HEK293 (cell line): ENCODE data around the gene PPP4R2.

Experiments
- CTCF ChIA-PET: fragments of 350-600 bp; formaldehyde crosslinking; extraction: SDS; loops from one replicate; lab custom pipeline; 2021; ENCODE audit warnings: antibody characterized with exemption; lab: Yijun Ruan, JAX
- POLR2A ChIA-PET: fragments of 300-600 bp; formaldehyde crosslinking; extraction: SDS; loops from one replicate; lab custom pipeline; 2020; ENCODE audit warnings: antibody characterized with exemption, inconsistent platforms; lab: Yijun Ruan, JAX
- H3K27ac ChIP-seq: fragments of 200-500 bp; sonication (Bioruptor generic); 2 replicates; pipeline ENCODE4 v1.5.1; 2014; ENCODE audit warnings: low read depth, low read length, control low read depth, inconsistent platforms; ENCODE audit errors: extremely low read depth
- H3K36me3 ChIP-seq, 2 experiments: fragments of 200-500 bp in 1 of 2; sonication (Bioruptor generic) in 1 of 2; 1 replicate in 1 of 2; 2 replicates in 1 of 2; pipeline ENCODE4 v1.5.1; 2014 to 2017; ENCODE audit warnings: inconsistent platforms in 2 of 2, low read length in 2 of 2; ENCODE audit not compliant: control insufficient read depth in 2 of 2, insufficient read depth in 1 of 2
- H3K4me1 ChIP-seq: fragments of 200-500 bp; sonication (Bioruptor generic); 2 replicates; pipeline ENCODE4 v1.5.1; 2014; ENCODE audit warnings: mild to moderate bottlenecking, low read length, inconsistent platforms; ENCODE audit not compliant: control insufficient read depth, insufficient read depth
- H3K4me3 ChIP-seq: 2 replicates; pipeline ENCODE4 v1.5.1; 2011; ENCODE audit warnings: low read depth, mild to moderate bottlenecking, control low read depth, low read length, moderate library complexity
- H3K9me3 ChIP-seq: fragments of 200-500 bp; sonication (Bioruptor generic); 2 replicates; pipeline ENCODE4 v1.5.1; 2014; ENCODE audit warnings: low read depth, low read length, inconsistent platforms; ENCODE audit not compliant: control insufficient read depth, insufficient read depth
- HOXD13 ChIP-seq: sonication (generic); formaldehyde crosslinking; IDR thresholded peaks from 2 replicates; pipeline ENCODE4 v1.8.0; 2022; ENCODE audit warnings: missing genetic modification reagents, borderline replicate concordance
- MEIS1 ChIP-seq: sonication (generic); formaldehyde crosslinking; IDR thresholded peaks from 2 replicates; pipeline ENCODE4 v1.8.1; 2022; ENCODE audit warnings: missing genetic modification reagents, mild to moderate bottlenecking, borderline replicate concordance
- YY1 ChIP-seq: fragments of 450-650 bp; formaldehyde crosslinking; IDR thresholded peaks from 2 replicates; pipeline ENCODE4 v1.5.1; 2018; ENCODE audit warnings: missing biosample characterization, missing genetic modification characterization
- ZBTB10 ChIP-seq: fragments of 450-650 bp; formaldehyde crosslinking; IDR thresholded peaks from 2 replicates; pipeline ENCODE4 v1.5.1; 2016; ENCODE audit warnings: missing biosample characterization, missing genetic modification characterization
- ZBTB6 ChIP-seq: fragments of 450-650 bp; formaldehyde crosslinking; IDR thresholded peaks from 2 replicates; pipeline ENCODE4 v1.5.1; 2017; ENCODE audit warnings: missing biosample characterization, missing genetic modification characterization
- ZEB2 ChIP-seq: fragments of 450-650 bp; formaldehyde crosslinking; IDR thresholded peaks from 2 replicates; pipeline ENCODE4 v1.5.1; 2016; ENCODE audit warnings: missing biosample characterization, missing genetic modification characterization
- ZNF2 ChIP-seq: fragments of 450-650 bp; formaldehyde crosslinking; IDR thresholded peaks from 2 replicates; pipeline ENCODE4 v1.5.1; 2016; ENCODE audit warnings: missing biosample characterization, missing genetic modification characterization
- ZNF24 ChIP-seq: fragments of 450-650 bp; formaldehyde crosslinking; IDR thresholded peaks from 2 replicates; pipeline ENCODE4 v1.5.1; 2016; ENCODE audit warnings: missing biosample characterization, missing genetic modification characterization
- ZNF302 ChIP-seq: fragments of 450-650 bp; formaldehyde crosslinking; IDR thresholded peaks from 2 replicates; pipeline ENCODE4 v1.5.1; 2016; ENCODE audit warnings: missing biosample characterization, missing genetic modification characterization, low read depth
- ZNF416 ChIP-seq: fragments of 450-650 bp; formaldehyde crosslinking; IDR thresholded peaks from 2 replicates; pipeline ENCODE4 v1.5.1; 2016; ENCODE audit warnings: missing biosample characterization, missing genetic modification characterization
- ZNF423 ChIP-seq: fragments of 450-650 bp; formaldehyde crosslinking; IDR thresholded peaks from 2 replicates; pipeline ENCODE4 v1.5.1; 2016; ENCODE audit warnings: missing biosample characterization, missing genetic modification characterization
- ZNF473 ChIP-seq: fragments of 450-650 bp; formaldehyde crosslinking; IDR thresholded peaks from 2 replicates; pipeline ENCODE4 v1.5.1; 2017; ENCODE audit warnings: missing biosample characterization, missing genetic modification characterization
- TF ChIP-seq, protein P1 (sequence below): fragments of 450-650 bp; formaldehyde crosslinking; IDR thresholded peaks from 2 replicates; pipeline ENCODE4 v1.5.1; 2016; ENCODE audit warnings: missing biosample characterization, missing genetic modification characterization
- TF ChIP-seq, protein P2 (sequence below): fragments of 450-650 bp; formaldehyde crosslinking; IDR thresholded peaks from 2 replicates; pipeline ENCODE4 v1.5.1; 2016; ENCODE audit warnings: missing biosample characterization, missing genetic modification characterization
- TF ChIP-seq, protein P3 (sequence below): fragments of 450-650 bp; formaldehyde crosslinking; IDR thresholded peaks from 2 replicates; pipeline ENCODE4 v1.5.1; 2016; ENCODE audit warnings: missing biosample characterization, missing genetic modification characterization

The PPP4R2 gene

GRCh38 chr3:73107676-73108187 lies 111.1 kb downstream of the PPP4R2 start:
- no peaks in the 10 kb centered on the region for H3K36me3 ChIP-seq
- no peak overlapping the region for H3K4me3 ChIP-seq
- no peaks in the 10 kb centered on the region for H3K4me1 ChIP-seq
- H3K27ac ChIP-seq, result no peak overlapping the region
- TF ChIP-seq, protein P1, sequence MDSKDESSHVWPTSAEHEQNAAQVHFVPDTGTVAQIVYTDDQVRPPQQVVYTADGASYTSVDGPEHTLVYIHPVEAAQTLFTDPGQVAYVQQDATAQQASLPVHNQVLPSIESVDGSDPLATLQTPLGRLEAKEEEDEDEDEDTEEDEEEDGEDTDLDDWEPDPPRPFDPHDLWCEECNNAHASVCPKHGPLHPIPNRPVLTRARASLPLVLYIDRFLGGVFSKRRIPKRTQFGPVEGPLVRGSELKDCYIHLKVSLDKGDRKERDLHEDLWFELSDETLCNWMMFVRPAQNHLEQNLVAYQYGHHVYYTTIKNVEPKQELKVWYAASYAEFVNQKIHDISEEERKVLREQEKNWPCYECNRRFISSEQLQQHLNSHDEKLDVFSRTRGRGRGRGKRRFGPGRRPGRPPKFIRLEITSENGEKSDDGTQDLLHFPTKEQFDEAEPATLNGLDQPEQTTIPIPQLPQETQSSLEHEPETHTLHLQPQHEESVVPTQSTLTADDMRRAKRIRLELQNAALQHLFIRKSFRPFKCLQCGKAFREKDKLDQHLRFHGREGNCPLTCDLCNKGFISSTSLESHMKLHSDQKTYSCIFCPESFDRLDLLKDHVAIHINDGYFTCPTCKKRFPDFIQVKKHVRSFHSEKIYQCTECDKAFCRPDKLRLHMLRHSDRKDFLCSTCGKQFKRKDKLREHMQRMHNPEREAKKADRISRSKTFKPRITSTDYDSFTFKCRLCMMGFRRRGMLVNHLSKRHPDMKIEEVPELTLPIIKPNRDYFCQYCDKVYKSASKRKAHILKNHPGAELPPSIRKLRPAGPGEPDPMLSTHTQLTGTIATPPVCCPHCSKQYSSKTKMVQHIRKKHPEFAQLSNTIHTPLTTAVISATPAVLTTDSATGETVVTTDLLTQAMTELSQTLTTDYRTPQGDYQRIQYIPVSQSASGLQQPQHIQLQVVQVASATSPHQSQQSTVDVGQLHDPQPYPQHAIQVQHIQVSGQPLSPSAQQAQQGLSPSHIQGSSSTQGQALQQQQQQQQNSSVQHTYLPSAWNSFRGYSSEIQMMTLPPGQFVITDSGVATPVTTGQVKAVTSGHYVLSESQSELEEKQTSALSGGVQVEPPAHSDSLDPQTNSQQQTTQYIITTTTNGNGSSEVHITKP (tag by site-specific recombination), result peak; percentile 57
- TF ChIP-seq, protein P2, sequence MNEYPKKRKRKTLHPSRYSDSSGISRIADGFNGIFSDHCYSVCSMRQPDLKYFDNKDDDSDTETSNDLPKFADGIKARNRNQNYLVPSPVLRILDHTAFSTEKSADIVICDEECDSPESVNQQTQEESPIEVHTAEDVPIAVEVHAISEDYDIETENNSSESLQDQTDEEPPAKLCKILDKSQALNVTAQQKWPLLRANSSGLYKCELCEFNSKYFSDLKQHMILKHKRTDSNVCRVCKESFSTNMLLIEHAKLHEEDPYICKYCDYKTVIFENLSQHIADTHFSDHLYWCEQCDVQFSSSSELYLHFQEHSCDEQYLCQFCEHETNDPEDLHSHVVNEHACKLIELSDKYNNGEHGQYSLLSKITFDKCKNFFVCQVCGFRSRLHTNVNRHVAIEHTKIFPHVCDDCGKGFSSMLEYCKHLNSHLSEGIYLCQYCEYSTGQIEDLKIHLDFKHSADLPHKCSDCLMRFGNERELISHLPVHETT (tag by site-specific recombination), result no peak
- no peaks in the 10 kb centered on the region for H3K9me3 ChIP-seq
- ChIA-PET POLR2A (no interaction called here), CTCF (no interaction called here)

- TF ChIP-seq ZBTB10 (no peak), ZNF2 (tag by site-specific recombination) (no peak), ZNF423 (tag by site-specific recombination) (no peak), ZNF302 (tag by site-specific recombination) (no peak)
- TF ChIP-seq, protein P3, sequence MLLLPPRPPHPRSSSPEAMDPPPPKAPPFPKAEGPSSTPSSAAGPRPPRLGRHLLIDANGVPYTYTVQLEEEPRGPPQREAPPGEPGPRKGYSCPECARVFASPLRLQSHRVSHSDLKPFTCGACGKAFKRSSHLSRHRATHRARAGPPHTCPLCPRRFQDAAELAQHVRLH, result 0 out of 2 replicates have a peak, but pooled peaks have one; percentile 43
- TF ChIP-seq, protein P2 (tag by site-specific recombination), result no peak
- Histone ChIP-seq H3K4me3 (no peak overlapping the region), H3K36me3 (no peaks in the 10 kb centered on the region), H3K4me1 (no peaks in the 10 kb centered on the region), H3K9me3 (no peaks in the 10 kb centered on the region), H3K27ac (no peak overlapping the region)
- POLR2A ChIA-PET, result no interaction called here
- CTCF ChIA-PET, result no interaction called here
Measured at GRCh38 chr3:73108750-73109149, 112.1 kb downstream of the PPP4R2 start.

GRCh38 chr3:73110530-73110929 lies 113.9 kb downstream of the PPP4R2 start:
- Histone ChIP-seq H3K4me1 (no peaks in the 10 kb centered on the region), H3K27ac (no peak overlapping the region), H3K4me3 (no peak overlapping the region), H3K9me3 (no peaks in the 10 kb centered on the region), H3K36me3 (no peaks in the 10 kb centered on the region)
- ChIA-PET CTCF (no interaction called here), POLR2A (no interaction called here)
- no peak for TF ChIP-seq ZNF473 (tag by site-specific recombination)
- TF ChIP-seq ZEB2 (tag by site-specific recombination), result no peak
- no peak for TF ChIP-seq ZNF24
- no peak for TF ChIP-seq HOXD13 (CRISPR knock-in tag)
- TF ChIP-seq ZBTB6 (tag by site-specific recombination), result no peak
- TF ChIP-seq MEIS1 (CRISPR knock-in tag), result no peak
- TF ChIP-seq YY1 (tag by site-specific recombination), result no peak
- TF ChIP-seq ZNF416 (tag by site-specific recombination), result no peak
